Fibroblast of skin of right biceps (primary cell): Measurements from ENCODE around the gene MEIS2.
A peak's percentile ranks its signal among the peaks of the same experiment; 100 is the strongest.

Experiments
- DNase-seq: peaks from one replicate; pipeline ENCODE4 v3.0.0-alpha.2; 2013

The MEIS2 gene

GRCh38 chr15:36959746-36960145, 140.6 kb downstream of the MEIS2 start:
- no peak for DNase-seq

GRCh38 chr15:36958606-36959005, 141.7 kb downstream of the MEIS2 start:
- DNase-seq = peak; percentile 42

- peak; percentile 41 for DNase-seq
Measured at GRCh38 chr15:36954486-36954885, 145.9 kb downstream of the MEIS2 start.

- DNase-seq = peak; percentile 17
Measured at GRCh38 chr15:36953346-36953745, 147.0 kb downstream of the MEIS2 start.

GRCh38 chr15:36951731-36952247, 148.6 kb downstream of the MEIS2 start:
- DNase-seq = peak; percentile 98

GRCh38 chr15:36950371-36950770, 150.0 kb downstream of the MEIS2 start:
- DNase-seq = no peak

- no peak for DNase-seq
Measured at GRCh38 chr15:36948982-36949381, 151.4 kb downstream of the MEIS2 start.

- DNase-seq = no peak
Measured at GRCh38 chr15:36947035-36947719, 153.2 kb downstream of the MEIS2 start.

- no peak for DNase-seq
Measured at GRCh38 chr15:36944442-36944841, 155.9 kb downstream of the MEIS2 start.

- no peak for DNase-seq
Measured at GRCh38 chr15:36943508-36944361, 156.6 kb downstream of the MEIS2 start.

- no peak for DNase-seq
Measured at GRCh38 chr15:36942248-36942827, 158.0 kb downstream of the MEIS2 start.

- DNase-seq = no peak
Measured at GRCh38 chr15:36941798-36942197, 158.6 kb downstream of the MEIS2 start.

GRCh38 chr15:36940636-36941260, 159.6 kb downstream of the MEIS2 start:
- DNase-seq = no peak

- no peak for DNase-seq
Measured at GRCh38 chr15:36940219-36940618, 160.1 kb downstream of the MEIS2 start.

- no peak for DNase-seq
Measured at GRCh38 chr15:36938764-36939163, 161.6 kb downstream of the MEIS2 start.

GRCh38 chr15:36938131-36938530, 162.2 kb downstream of the MEIS2 start:
- no peak for DNase-seq

- peak; percentile 69 for DNase-seq
Measured at GRCh38 chr15:36936613-36937012, 163.7 kb downstream of the MEIS2 start.

GRCh38 chr15:36933255-36933990, 166.9 kb downstream of the MEIS2 start:
- DNase-seq = no peak

GRCh38 chr15:36932070-36932469, 168.3 kb downstream of the MEIS2 start:
- DNase-seq = no peak

- no peak for DNase-seq
Measured at GRCh38 chr15:36931434-36931833, 168.9 kb downstream of the MEIS2 start.

GRCh38 chr15:36926427-36926825, 173.9 kb downstream of the MEIS2 start:
- no peak for DNase-seq

- no peak for DNase-seq
Measured at GRCh38 chr15:36925653-36926426, 174.5 kb downstream of the MEIS2 start.
